HUDEP-2 (cell line): ENCODE data around the gene KIFAP3.
"Not testable (repeated sequence)": the region's sequence is repeated elsewhere in the genome, so short reads cannot be mapped to it uniquely, and the experiment has no call there.

ENCODE experiments used
- DNase-seq, 76 experiments: peaks; one replicate each; lab custom pipeline; 2025; ENCODE audit not compliant: unreplicated experiment in 76 of 76; lab: John Stamatoyannopoulos, UW

KIFAP3 gene

DNA sequence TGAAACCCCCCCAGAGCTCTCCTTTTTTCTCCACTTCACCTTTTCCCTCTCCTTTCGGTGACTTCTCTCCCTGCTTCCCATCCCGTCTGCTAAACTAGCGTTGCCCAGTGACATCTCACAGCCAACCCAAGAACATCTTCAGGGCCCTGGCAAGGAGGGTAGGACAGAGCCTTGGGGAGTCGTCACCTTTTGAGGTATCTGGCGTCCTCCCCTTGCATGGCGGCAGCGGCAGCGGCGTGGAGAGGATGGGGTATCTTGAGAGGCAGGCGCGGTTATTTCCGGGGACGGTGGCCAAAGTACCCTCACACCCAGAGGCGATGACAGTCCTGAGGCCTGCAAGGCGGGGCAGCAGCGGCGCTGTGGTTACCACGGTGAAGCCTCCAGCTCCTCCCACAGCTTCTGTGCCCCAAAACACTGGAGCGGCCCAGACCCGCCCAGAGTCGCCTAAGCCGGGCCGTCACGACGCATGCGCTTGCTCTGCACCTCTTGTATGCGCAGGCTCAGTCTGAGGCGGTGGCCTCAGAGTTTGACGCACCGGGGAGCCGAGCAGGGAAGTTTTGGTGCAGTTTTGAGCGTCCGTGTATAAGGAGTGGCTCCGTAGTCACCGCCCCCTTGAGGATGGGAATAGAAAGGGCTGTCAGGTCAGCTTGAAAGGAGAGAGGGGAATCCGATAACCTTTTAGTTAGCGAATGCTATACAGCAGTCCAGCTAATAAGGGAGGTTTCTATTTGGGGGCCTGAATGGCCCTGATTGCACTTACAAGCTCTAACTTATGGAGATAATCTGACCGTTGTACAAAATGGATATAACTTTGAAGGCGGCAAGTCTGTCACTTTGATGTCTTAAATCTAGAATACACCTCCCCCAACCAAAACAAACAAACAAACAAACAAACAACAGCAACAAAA, at the start of gene KIFAP3:
KIFAP3 (minus strand) TSS at position 446 of the 908 bp plus-strand sequence; CDS start at position 218, 228 bp downstream.
- DNase-seq = peak; percentile 29 to 99 (median 96)

DNA sequence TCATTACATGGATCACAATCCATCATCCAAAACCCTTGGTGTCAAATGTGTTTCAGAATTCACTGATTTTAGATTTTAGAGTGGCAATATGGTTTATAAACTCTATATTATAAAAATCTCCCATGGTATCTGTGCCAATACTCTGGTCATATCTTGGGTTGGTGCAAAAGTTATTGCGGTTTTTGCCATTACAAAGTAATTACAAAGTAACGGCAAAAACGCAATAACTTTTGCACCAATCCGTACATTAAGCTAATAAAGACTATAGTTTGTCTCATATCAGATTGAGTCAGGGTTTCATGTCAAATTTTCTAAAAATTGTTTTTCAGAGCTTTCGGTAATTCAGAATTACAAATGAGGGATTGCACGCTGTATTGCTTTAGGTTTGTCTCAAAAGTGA, 47.9 kb upstream of the KIFAP3 start:
- DNase-seq = no peak

DNA sequence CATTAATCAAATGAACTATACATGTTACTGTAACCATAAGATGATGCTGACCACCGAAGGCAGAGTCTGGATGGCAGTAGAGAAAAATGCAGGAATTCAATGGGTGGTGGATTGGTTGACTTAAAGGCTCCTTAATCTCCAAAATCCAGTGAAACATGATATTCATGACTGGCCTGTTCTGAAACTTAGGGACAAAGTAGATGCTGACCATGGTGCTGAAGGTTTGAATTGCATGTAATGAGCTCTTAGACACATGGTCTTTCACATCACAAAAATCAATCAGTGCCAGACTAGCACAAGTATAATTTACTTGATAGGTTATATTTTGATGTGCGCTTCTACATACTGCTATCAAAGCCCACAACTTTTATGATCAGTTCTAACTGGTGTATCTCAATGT, 40.4 kb upstream of the KIFAP3 start:
- peak in 4 of 76 experiments; percentile 3 to 5 (median 4) for DNase-seq

DNA sequence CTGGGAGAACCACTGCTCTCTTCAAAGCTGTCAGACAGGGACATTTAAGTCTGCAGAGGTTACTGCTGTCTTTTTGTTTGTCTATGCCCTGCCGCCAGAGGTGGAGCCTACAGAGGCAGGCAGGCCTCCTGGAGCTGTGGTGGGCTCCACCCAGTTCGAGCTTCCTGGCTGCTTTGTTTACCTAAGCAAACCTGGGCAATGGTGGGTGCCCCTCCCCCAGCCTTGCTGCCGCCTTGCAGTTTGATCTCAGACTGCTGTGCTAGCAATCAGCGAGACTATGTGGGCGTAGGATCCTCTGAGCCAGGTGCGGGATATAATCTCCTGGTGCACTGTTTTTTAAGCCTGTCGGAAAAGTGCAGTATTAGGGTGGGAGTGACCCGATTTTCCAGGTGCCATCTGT, 38.6 kb upstream of the KIFAP3 start:
- DNase-seq = not testable (repeated sequence)

DNA sequence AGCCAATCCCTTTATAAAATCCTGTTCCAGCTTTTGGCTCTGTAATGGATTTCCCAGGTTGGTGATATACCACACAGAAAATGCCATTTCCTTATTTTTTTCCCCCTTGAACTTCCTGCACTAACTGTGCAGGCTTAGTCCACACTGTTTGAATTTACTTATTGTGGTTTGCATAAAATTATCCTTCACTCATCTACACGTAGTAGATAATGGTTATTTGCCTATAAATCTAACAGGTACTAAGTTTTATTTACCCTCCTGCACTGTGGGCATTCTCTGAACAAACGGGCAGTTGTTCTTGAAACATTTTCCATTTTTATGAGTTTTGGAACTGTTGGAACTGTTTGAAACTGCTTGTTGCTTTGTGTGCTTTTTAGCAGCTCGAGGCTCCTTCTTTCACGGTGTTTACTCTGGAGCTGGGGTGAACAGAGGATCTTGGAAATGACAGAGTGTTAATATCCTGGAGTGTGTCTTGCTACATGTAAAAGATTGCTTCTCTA, 23.0 kb upstream of the KIFAP3 start:
- no peak for DNase-seq

DNA sequence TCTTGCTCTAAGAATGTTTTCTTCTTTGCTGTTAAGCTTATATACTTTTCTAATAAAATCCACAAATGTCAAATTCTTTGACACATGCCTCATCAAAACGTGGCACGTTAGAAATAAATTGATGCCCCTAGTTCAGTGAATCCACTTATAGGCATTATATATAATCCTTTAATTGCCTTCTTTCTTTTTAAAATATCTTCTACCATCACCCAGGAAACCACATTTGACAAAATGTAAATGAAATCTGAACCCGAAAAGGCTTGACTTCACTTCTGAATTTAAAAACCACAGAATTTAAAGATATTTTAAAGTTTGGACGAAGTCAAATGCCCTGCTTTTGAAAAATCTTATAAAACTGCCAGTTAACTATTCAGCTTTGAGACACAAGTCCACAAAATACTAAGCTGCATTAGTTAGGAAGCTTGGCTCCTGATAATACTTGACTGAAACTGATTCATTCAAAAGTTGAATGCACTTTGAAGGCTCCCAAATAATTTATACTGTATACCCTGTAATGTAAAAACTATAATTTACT, 22.4 kb upstream of the KIFAP3 start:
- DNase-seq = no peak

DNA sequence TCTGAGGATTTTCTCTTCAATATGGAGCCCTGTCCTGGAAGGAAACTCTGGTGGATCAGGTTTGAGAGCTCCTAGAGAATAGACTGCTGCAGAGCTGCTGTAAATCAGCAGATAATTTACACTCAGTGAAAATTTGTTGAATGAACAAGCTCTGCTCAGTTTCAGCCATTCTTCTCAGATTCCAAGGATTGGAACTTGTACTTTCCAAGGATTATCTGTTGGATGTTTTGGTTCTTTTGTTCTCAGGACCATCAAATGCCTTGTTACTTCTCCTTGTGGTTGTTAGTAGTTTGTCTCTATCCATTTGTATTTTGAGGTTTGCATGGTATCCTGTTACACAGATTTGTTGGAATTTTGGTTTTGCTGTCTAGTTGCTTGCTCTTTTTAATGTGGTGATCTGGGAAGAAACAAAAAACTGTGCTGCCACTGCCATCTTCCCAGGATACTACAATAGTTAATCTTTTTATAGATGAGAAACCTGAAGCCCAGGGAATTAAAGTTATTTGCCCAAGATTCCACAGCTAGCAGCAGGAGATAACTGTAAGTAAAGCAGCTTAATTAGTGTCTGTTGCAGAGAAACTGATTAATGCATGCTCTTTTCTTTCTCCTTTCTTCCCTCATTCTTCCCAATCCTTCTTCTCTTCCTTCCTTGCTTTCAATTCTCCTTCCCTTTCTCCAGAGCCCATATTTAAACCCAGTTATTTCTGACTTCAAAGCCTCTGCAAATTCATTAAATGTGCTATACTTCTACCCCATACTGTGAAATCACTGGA, 21.7 kb upstream of the KIFAP3 start:
- DNase-seq = no peak

DNA sequence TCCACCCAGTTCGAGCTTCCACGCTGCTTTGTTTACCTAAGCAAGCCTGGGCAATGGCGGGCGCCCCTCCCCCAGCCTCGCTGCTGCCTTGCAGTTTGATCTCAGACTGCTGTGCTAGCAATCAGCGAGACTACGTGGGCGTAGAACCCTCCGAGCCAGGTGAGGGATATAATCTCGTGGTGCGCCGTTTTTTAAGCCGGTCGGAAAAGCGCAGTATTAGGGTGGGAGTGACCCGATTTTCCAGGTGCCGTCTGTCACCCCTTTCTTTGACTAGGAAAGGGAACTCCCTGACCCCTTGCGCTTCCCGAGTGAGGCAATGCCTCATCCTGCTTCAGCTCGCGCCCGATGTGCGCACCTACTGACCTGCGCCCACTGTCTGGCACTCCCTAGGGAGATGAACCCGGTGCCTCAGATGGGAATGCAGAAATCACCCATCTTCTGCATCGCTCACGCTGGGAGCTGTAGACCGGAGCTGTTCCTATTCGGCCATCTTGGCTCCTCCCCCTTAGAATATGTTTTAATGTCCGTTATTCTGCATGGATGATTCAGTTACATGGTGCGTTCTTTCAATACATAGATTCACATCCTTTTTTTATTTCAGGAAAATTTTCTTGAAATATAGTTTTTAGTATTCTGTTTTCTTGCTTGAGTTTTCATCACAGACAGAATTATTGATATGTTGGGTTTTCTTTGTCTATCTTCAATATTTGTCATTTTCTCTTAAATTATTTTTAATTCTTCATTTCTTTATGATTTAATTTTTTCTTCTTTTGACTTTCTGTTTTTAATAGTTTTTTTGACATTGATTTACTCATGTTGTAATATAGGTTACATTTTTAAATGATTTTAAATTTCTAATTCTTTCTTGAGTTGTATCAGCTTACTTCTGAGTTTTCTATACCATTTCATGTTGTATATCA, 20.5 kb upstream of the KIFAP3 start:
- DNase-seq = not testable (repeated sequence)

DNA sequence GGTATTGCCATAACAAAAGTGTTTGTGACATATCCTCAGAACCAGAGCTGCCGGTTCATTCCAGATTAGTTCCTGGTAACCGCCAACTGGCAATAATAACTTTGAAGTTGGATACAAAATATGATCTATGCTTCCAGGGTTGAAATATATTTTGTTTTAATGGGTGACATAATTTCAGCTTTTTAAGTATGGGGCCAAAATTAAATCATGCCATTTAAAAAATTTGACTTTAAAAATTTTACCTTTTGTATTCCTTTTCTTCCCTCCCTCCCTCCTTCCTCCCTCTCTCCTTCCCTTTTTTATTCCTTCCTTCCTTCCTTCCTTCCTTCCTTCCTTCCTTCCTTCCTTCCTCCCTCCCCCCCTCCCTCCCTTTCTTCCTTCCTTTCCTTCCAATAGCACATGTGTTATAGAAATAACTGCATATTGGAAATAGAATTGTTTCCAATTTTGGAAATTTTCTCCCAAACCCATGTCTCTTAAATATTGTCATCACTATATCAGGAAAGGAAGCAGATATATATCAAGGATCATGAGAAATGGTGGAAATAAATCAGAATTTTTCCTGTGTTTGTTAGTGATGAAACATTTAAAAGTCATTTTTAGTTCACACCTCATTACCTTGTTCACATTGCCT, 12.0 kb upstream of the KIFAP3 start:
- no peak for DNase-seq

DNA sequence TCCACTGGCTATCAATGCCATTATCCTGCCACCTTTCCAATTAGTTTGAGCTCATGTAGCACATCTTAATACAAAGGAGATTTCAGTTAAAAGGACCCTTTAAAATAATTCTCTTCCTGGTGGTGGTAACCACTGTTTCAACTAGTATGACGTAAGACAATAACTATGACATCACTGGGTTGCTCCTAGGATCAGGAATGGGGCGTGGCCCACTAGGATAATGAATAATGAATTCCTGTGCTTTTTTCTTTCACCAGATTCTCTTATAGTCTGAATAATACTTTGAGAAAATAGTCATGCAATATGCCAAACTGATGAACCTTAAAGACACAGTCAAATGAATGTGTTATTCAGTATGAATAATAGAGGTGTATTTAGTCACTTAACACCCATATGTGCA, 10.6 kb upstream of the KIFAP3 start:
- no peak for DNase-seq

DNA sequence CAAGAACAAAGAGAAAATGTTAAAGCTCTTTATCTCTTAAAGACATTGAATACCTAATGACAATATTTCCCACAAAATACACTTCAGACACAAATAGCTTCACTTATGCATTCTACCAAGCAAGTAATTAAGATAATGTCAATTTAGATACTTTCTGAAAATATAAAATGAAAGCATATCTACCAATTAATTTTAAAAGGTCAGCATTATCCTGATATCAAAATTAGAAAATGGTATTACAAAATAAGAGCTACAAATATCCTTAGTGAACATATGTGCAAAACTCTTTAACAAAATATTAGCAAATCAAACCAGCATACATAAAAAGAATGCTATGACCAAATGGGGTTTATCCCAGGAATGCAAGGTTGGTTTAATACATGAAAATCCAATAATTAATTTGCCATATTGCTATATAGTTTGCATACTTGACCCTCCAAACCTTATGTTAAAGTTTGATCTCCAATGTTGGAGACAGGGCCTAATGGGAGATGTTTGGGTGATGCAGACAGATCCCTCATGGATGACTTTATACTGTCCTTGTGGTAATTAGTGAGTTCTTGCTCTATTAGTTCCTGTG, 4.2 kb upstream of the KIFAP3 start:
- DNase-seq = no peak

DNA sequence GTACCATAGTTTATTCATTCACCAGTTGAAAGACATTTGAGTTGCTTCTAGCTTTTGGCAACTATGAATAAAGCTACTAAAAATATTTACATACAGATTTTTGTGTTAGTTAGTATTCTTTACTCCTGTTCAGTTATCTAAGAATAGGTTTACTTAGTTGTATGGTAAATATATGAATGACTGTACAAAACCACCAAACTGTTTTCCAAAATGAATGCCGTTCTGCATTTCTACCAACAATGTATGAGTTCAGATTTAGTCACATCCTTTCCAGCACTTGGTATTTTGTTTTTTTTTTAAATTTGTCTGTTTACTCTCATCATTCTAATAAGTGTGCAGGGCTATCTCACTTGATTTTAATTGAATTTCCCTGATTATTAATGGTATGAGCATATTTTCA, 3.4 kb upstream of the KIFAP3 start:
- no peak for DNase-seq

DNA sequence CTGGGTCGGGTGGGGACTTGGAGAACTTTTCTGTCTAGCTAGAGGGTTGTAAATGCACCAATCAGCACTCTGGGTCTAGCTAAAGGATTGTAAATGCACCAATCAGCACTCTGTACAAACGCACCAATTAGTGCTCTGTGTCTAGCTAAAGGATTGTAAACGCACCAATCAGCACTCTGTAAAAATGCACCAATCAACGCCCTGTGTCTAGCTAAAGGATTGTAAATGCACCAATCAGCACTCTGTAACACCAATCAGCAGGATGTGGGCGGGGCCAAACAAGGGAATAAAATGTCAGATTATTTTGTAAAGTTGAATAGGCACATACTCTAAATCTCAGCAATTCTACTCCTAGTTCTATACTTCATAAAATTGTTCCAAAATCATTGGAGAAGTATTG, 2.5 kb upstream of the KIFAP3 start:
- DNase-seq = not testable (repeated sequence)

DNA sequence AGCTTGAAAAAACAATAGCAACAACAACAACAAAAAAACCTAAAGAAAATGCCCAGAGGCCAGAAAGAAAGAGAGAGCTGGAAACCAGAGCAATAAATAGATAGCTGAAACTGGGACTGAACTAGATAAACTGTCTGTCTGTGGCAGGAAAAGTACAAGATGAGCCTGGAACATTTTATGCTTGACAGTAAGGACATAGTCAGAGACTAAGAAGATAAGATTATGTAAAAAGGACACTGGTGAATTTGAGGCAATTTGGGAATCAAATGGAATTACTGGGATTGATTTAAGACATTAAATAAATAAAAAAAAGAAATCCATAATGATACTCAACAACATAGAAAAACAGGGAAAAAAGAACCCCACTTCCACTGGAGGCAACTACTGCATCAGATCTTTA, 1.7 kb upstream of the KIFAP3 start:
- no peak for DNase-seq

DNA sequence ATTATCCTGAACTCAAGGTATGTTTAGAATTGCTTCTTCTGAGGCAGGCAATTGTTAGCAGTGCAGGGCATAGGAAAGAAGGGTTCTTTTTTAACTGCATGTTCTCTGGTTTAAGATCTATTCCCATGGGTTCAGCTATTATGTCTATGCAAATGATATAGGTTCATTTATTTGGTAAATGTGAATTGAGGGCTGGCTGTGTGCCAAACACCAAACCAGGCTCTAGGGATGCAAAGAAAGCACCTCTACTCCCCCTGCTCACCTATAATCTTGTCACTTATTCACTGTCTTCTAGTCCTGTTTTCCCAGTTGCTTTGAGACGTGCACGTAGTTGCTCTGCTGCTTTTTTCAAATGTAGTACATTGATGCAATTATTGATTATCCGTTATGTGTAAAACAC, 691 bp upstream of the KIFAP3 start:
- DNase-seq = no peak

DNA sequence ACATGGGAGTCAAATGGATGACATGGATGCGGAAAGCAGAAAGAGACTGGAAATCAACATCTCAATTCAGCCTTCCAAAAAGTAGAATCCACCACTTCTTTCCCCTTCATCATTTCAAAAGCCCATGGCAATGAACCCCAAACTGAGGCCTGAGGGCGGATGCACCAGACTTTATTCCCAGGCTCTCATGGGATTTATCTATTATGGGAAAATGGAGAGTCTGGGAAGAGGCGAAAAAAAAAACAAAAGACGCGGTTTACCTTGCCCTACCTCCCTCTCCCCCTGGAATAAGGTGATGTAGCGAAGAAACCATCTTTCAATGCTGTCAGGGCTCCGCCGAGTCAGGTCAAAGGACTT, 624 bp downstream of the KIFAP3 start:
- DNase-seq = no peak

DNA sequence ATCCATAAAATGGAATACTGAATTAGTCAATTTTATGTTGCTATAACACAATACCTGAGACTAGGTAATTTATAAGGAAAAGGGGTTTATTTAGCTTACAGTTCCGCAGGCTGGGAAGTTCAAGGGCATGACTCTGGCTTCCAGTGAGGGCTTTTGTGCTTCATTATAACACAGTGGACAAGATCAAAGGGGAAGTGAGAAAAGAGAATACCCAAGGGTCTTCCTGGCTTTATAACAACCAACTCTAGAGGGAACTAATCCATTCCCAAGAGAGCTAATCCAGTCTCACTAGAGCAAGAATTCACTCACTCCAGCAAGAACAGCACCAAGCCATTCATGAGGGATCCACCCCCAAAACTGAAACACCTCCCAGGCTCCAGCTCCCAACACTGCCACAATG, 3.1 kb downstream of the KIFAP3 start:
- DNase-seq = no peak

DNA sequence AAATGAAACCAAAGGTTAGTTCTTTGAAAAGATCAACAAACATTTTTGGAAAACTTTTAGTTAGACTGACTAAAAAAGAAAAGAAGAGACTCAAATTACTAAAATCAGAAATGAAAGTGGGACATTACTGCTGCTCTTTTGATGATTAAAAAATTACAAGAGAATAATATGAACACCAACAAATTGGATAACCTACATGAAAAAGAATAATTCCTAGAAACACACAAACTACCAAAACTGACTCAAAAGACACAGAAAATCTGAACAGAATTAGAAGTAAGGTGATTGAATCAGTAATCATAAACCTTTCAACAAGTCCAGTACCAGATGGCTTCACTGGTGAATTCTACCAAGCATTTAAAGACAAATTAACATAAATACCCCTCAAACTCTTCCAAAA, 5.6 kb downstream of the KIFAP3 start:
- DNase-seq = no peak

DNA sequence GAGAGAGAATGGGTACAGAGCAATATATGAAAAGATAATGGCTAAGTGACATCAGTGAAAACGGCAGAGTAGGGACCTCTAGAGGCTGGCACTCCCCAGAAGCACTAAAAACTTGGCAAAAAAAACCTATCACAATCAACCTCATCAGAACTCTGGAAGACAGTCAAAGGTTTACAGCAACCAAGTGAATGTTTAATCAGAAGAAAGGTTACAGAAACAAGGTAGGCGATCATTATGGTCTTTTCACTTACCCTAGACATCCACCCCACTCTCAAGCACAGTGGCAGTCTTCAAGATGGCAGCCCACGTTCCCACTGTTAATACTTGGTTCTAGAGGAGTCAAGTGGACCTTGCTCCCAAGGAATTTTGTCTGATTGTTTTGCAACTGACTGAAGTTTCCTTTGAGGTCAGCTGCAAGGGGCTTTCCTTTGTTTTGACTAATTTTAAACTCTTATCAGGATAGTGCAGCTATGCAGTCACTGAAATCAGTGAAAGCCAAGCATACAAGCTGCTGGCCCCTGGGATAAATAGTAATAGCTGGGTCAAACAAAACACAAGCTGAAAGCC, 7.2 kb downstream of the KIFAP3 start:
- peak in 20 of 76 experiments; percentile 1 to 57 (median 20) for DNase-seq
